CD1c-positive myeloid dendritic cell (primary cell): ENCODE measurements around the gene EFHC1.

Experiments
- DNase-seq: peaks from one replicate; pipeline ENCODE4 v3.0.0-alpha.2; 2016; ENCODE audit errors: extremely low spot score

EFHC1 gene

GRCh38 chr6:52517502-52518278 lies 97.5 kb downstream of the EFHC1 start:
- peak; percentile 6 for DNase-seq

GRCh38 chr6:52518279-52518945 lies 98.3 kb downstream of the EFHC1 start:
- DNase-seq, result no peak

GRCh38 chr6:52519618-52520017 lies 99.5 kb downstream of the EFHC1 start:
- no peak for DNase-seq

- no peak for DNase-seq
These were observed 102.0 kb downstream of the EFHC1 start for GRCh38 chr6:52522151-52522626.

GRCh38 chr6:52522655-52523054 lies 102.5 kb downstream of the EFHC1 start:
- no peak for DNase-seq

- no peak for DNase-seq
These were observed 103.4 kb downstream of the EFHC1 start for GRCh38 chr6:52523378-52524142.

GRCh38 chr6:52524918-52525317 lies 104.8 kb downstream of the EFHC1 start:
- DNase-seq, result no peak

- DNase-seq, result no peak
These were observed 106.5 kb downstream of the EFHC1 start for GRCh38 chr6:52526634-52527033.

GRCh38 chr6:52527436-52527835 lies 107.3 kb downstream of the EFHC1 start:
- DNase-seq, result no peak

- DNase-seq, result no peak
These were observed 109.2 kb downstream of the EFHC1 start for GRCh38 chr6:52529311-52529710.

GRCh38 chr6:52530351-52530750 lies 110.2 kb downstream of the EFHC1 start:
- DNase-seq, result no peak

- DNase-seq, result no peak
These were observed 111.3 kb downstream of the EFHC1 start for GRCh38 chr6:52531396-52531795.

GRCh38 chr6:52531834-52532233 lies 111.7 kb downstream of the EFHC1 start:
- DNase-seq, result no peak

- DNase-seq, result no peak
These were observed 112.3 kb downstream of the EFHC1 start for GRCh38 chr6:52532457-52532856.

GRCh38 chr6:52533491-52533890 lies 113.3 kb downstream of the EFHC1 start:
- no peak for DNase-seq

- DNase-seq, result no peak
These were observed 114.2 kb downstream of the EFHC1 start for GRCh38 chr6:52534363-52534762.

- DNase-seq, result no peak
These were observed 114.8 kb downstream of the EFHC1 start for GRCh38 chr6:52534966-52535390.

GRCh38 chr6:52535711-52536423 lies 115.7 kb downstream of the EFHC1 start:
- DNase-seq, result no peak

- no peak for DNase-seq
These were observed 116.3 kb downstream of the EFHC1 start for GRCh38 chr6:52536424-52536916.

- DNase-seq, result no peak
These were observed 117.0 kb downstream of the EFHC1 start for GRCh38 chr6:52537001-52537753.
